ENCODE data around the gene OR2J2. TPM values are rescaled to one million over a fixed set of nuclear protein-coding genes. Genes with fewer than 3 reads are reported as not detected.
"Not testable (repeated sequence)": the region's sequence is repeated elsewhere in the genome, so short reads cannot be mapped to it uniquely, and the experiment has no call there.

Gene OR2J2
- total and polyA plus RNA-seq, 7 donors = not detected

DNA sequence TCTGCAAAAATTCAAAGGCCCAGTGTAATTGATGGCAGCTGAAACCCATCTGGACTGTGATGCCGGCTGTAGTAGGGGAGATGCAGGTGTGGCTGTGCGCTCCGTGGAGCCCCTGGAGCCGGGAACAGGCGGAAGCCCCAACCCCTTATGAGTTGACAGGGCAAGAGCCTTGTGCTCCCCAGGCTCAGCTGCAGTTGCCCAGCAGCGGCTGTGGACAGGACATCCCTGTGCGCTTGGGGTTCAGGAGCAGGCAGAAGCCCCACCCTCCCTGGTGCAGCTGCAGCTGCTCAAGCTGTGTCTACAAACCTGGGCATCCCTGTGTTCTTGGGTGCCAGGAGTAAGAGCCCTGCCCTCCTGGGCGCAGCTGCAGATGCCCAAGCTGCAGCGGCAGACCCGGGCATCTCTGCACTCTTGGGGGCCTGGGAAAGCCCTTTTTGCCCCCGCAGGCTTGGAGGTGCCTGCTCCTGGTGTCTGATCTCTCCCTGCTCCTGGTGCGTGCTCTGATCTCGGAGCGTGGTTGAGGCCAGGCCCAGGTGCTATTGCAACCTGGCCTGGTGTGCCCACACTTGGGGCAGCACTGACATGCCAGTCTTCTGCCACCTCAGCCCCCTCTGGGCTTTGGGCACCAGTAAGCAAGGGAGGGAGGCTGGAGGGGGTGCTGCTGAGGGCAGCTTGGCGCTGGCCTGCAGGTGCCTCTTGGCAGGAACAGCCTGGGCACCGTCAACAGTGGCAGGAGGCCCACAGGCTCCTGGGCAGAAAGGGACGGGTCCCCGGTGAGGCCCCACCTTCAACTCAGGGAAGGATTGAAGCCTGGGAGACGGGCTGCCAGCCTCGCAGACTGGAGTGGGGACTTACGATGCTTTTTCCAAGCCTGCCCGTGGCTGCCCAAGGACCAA is 30.3 kb downstream of the OR2J2 start:
- Histone ChIP-seq H3K9me3 (no peaks in the 10 kb centered on the region), H3K27ac (no peak overlapping the region), H3K27me3 (no peaks in the 10 kb centered on the region), H3K4me1 (no peaks in the 10 kb centered on the region), H3K4me3 (no peak overlapping the region), H3K36me3 (no peaks in the 10 kb centered on the region)
- WGBS, 2 donors = 81 to 89% methylated on average over 22 of the region's 22 CpGs
- no peak for DNase-seq
- intact Hi-C loops (cut with DNase I) = no loop called here
- TF ChIP-seq, protein P1, sequence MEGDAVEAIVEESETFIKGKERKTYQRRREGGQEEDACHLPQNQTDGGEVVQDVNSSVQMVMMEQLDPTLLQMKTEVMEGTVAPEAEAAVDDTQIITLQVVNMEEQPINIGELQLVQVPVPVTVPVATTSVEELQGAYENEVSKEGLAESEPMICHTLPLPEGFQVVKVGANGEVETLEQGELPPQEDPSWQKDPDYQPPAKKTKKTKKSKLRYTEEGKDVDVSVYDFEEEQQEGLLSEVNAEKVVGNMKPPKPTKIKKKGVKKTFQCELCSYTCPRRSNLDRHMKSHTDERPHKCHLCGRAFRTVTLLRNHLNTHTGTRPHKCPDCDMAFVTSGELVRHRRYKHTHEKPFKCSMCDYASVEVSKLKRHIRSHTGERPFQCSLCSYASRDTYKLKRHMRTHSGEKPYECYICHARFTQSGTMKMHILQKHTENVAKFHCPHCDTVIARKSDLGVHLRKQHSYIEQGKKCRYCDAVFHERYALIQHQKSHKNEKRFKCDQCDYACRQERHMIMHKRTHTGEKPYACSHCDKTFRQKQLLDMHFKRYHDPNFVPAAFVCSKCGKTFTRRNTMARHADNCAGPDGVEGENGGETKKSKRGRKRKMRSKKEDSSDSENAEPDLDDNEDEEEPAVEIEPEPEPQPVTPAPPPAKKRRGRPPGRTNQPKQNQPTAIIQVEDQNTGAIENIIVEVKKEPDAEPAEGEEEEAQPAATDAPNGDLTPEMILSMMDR (IDR thresholded peaks at IDR 0.05) = no peak
- TF ChIP-seq POLR2A (IDR thresholded peaks at IDR 0.05) (no peak), POLR2AphosphoS5 (IDR thresholded peaks at IDR 0.05) (no peak), EP300 (IDR thresholded peaks at IDR 0.05) (no peak)

DNA sequence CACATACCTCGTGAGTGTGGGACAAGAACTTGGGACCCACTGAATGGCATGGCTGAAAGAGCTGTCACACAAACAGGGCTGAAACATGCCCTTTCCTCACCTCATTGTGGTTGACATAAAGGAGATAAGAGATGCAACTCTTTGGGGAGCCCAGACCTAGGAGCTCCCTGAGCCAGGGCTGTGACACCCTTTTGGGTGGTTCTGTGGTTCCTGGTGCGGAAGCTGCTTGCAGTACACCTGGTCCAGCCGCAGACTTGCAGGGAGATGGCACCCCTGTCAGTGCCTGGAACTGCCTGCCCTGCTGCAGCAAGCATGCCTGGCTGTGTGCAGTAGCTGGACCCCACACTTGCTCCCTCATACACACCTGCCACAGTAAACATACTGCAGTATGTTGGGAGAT is 31.3 kb downstream of the OR2J2 start:
- no peaks in the 10 kb centered on the region for H3K36me3 ChIP-seq
- DNase-seq = no peak
- no peak overlapping the region for H3K27ac ChIP-seq
- no peaks in the 10 kb centered on the region for H3K27me3 ChIP-seq
- H3K4me3 ChIP-seq = no peak overlapping the region
- TF ChIP-seq, protein P1 (IDR thresholded peaks at IDR 0.05) = no peak
- TF ChIP-seq POLR2AphosphoS5 (IDR thresholded peaks at IDR 0.05) (no peak), EP300 (IDR thresholded peaks at IDR 0.05) (no peak), POLR2A (IDR thresholded peaks at IDR 0.05) (no peak)
- H3K4me1 ChIP-seq = no peaks in the 10 kb centered on the region
- no peaks in the 10 kb centered on the region for H3K9me3 ChIP-seq
- 78 to 95% methylated on average over 3 of the region's 3 CpGs for WGBS, 2 donors
- intact Hi-C loops (cut with DNase I) = no loop called here

- WGBS, 2 donors = 85 to 90% methylated on average over 2 of the region's 2 CpGs
- Histone ChIP-seq H3K4me1 (no peaks in the 10 kb centered on the region), H3K9me3 (no peaks in the 10 kb centered on the region), H3K27me3 (no peaks in the 10 kb centered on the region), H3K27ac (no peak overlapping the region), H3K4me3 (no peak overlapping the region), H3K36me3 (no peaks in the 10 kb centered on the region)
- DNase-seq = no peak
- TF ChIP-seq POLR2AphosphoS5 (IDR thresholded peaks at IDR 0.05) (no peak), EP300 (IDR thresholded peaks at IDR 0.05) (no peak), POLR2A (IDR thresholded peaks at IDR 0.05) (no peak)
- TF ChIP-seq, protein P1 (IDR thresholded peaks at IDR 0.05) = no peak
- intact Hi-C loops (cut with DNase I) = no loop called here
These were observed 40.8 kb downstream of the OR2J2 start for GRCh38 chr6:29211488-29211887.

GRCh38 chr6:29216528-29216927 is 45.8 kb downstream of the OR2J2 start:
- no peak for DNase-seq
- H3K27ac ChIP-seq = no peak overlapping the region
- H3K36me3 ChIP-seq = no peaks in the 10 kb centered on the region
- intact Hi-C loops (cut with DNase I) = no loop called here
- H3K4me3 ChIP-seq = no peak overlapping the region
- H3K27me3 ChIP-seq = no peaks in the 10 kb centered on the region
- TF ChIP-seq EP300 (IDR thresholded peaks at IDR 0.05) = no peak
- TF ChIP-seq, protein P1 (IDR thresholded peaks at IDR 0.05) = no peak
- no peaks in the 10 kb centered on the region for H3K4me1 ChIP-seq
- no peaks in the 10 kb centered on the region for H3K9me3 ChIP-seq

- H3K9me3 ChIP-seq; intact Hi-C loops (cut with DNase I); H3K36me3 ChIP-seq; H3K4me3 ChIP-seq; H3K27me3 ChIP-seq; DNase-seq; H3K4me1 ChIP-seq; H3K27ac ChIP-seq: not testable (repeated sequence)
- 41 to 60% methylated on average over 2 of the region's 2 CpGs for WGBS, 2 donors
These were observed 46.5 kb downstream of the OR2J2 start for GRCh38 chr6:29217242-29217641.

GRCh38 chr6:29218056-29218455 is 47.3 kb downstream of the OR2J2 start:
- H3K27me3 ChIP-seq; intact Hi-C loops (cut with DNase I): not testable (repeated sequence)
- WGBS, 2 donors = 40 to 81% methylated on average over 1 of the region's 1 CpG

More at GRCh38 chr6:29218056-29218455, 47.3 kb downstream of the OR2J2 start:
- not testable (repeated sequence) for DNase-seq, H3K9me3 ChIP-seq, H3K4me1 ChIP-seq, H3K27ac ChIP-seq, H3K4me3 ChIP-seq, H3K36me3 ChIP-seq
